Skeletal muscle satellite cell (primary cell): Measurements from ENCODE around the gene BTBD9.

Source experiments
- H3K27me3 ChIP-seq: 2 replicates; pipeline ENCODE4 v1.7.0; 2013; ENCODE audit warnings: low read length; ENCODE audit not compliant: control insufficient read depth, insufficient read depth
- H3K36me3 ChIP-seq: 2 replicates; pipeline ENCODE4 v1.7.0; 2013; ENCODE audit warnings: mild to moderate bottlenecking, control low read depth, low read length; ENCODE audit not compliant: insufficient read depth
- H3K4me1 ChIP-seq: 2 replicates; pipeline ENCODE4 v1.7.0; 2013; ENCODE audit warnings: low read length; ENCODE audit not compliant: control insufficient read depth, insufficient read depth
- H3K4me2 ChIP-seq: 2 replicates; pipeline ENCODE4 v1.7.0; 2013; ENCODE audit warnings: mild to moderate bottlenecking, low read length
- H3K4me3 ChIP-seq: 2 replicates; pipeline ENCODE4 v1.7.0; 2013; ENCODE audit warnings: low read length
- H3K9ac ChIP-seq: 2 replicates; pipeline ENCODE4 v1.7.0; 2013; ENCODE audit warnings: mild to moderate bottlenecking, low read depth, low read length, moderate library complexity
- H3K9me3 ChIP-seq: replicated peaks from 2 replicates; pipeline ENCODE4 v1.7.0; 2013; ENCODE audit warnings: mild to moderate bottlenecking, control low read depth, low read length

The BTBD9 gene

DNA sequence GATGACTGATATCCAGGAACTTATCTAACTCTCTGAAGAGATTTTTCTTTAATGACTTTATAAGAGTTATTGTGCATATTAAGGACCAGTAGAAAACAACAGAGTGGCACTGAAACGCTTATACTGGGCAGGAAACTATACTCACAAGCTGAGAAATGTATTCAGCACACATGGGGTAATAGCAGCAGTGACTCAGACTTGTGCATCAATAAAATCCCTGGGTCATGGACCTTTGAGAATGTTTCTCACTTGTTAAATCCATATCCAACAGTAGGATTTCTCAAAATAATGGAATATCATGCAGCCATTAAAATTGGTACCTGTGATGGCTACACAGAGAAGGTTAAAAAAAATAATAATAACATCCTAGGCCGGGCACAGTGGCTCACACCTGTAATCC is 219.5 kb downstream of the BTBD9 start:
- H3K4me3 ChIP-seq, result no peak overlapping the region
- no peak overlapping the region for H3K4me2 ChIP-seq
- no peaks in the 10 kb centered on the region for H3K36me3 ChIP-seq
- no peak overlapping the region for H3K9ac ChIP-seq
- no peaks in the 10 kb centered on the region for H3K9me3 ChIP-seq
- H3K4me1 ChIP-seq, result no peaks in the 10 kb centered on the region
- no peaks in the 10 kb centered on the region for H3K27me3 ChIP-seq

DNA sequence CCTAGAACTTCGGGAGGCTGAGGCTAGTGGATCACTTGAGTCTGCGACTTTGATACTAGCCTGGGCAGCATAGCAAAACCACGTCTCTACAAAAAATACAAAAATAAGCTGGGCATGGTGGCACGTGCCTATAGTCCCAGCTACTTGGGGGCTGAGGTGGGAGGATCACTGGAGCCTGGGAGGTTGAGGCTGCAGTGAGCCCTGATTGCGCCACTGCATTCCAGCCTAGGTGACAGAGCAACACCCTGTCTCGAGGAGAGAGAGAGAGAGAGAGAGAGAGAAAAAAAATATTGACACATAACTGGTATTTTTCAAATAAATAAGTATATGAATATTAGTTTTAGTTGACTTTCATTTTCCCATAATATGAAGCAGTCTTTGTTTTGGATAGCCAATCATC is 222.2 kb downstream of the BTBD9 start:
- no peak overlapping the region for H3K9ac ChIP-seq
- no peaks in the 10 kb centered on the region for H3K4me1 ChIP-seq
- H3K27me3 ChIP-seq, result no peaks in the 10 kb centered on the region

DNA sequence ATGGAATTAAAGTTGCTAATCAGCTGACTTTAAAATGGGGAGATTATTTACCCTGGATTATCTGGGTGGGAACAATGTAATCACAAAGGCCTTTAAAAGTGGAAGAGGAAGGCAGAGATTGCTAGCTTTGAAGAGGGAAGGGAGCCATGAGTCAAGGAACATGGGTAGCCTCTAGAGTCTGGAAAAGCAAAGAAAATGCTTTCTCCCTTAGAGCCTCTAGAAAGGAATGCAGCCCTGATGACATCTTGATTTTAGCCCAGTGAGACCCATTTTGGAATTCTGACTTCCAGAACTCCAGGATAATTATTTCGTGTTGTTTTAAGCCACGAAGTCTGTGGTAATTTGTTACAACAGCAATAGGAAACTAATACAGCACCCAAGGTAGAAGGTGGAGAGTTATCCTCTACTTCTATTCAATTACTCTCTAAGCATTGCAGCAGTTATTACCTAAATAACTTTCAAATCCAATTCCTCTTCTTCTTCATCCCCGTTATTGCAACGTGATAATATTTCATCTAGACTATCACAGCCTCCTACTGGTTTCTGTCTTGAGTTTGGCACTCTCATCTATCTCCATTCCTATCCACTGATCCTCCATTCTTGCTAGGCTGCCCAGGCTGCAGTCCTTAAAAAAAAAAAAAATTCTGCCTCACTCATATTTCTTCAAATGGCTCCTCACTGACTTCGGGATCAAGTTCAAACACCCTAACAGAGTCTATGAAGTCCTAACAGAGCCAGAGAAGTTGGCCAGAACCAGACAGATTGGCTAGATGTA is 224.3 kb downstream of the BTBD9 start:
- Histone ChIP-seq H3K4me3 (no peak overlapping the region), H3K4me1 (no peaks in the 10 kb centered on the region), H3K36me3 (no peaks in the 10 kb centered on the region), H3K9me3 (no peaks in the 10 kb centered on the region), H3K4me2 (no peak overlapping the region), H3K9ac (no peak overlapping the region), H3K27me3 (no peaks in the 10 kb centered on the region)

More for the DNA sequence above, 222.2 kb downstream of the BTBD9 start:
- Histone ChIP-seq H3K4me2 (no peak overlapping the region), H3K4me3 (no peak overlapping the region), H3K36me3 (no peaks in the 10 kb centered on the region), H3K9me3 (no peaks in the 10 kb centered on the region)

DNA sequence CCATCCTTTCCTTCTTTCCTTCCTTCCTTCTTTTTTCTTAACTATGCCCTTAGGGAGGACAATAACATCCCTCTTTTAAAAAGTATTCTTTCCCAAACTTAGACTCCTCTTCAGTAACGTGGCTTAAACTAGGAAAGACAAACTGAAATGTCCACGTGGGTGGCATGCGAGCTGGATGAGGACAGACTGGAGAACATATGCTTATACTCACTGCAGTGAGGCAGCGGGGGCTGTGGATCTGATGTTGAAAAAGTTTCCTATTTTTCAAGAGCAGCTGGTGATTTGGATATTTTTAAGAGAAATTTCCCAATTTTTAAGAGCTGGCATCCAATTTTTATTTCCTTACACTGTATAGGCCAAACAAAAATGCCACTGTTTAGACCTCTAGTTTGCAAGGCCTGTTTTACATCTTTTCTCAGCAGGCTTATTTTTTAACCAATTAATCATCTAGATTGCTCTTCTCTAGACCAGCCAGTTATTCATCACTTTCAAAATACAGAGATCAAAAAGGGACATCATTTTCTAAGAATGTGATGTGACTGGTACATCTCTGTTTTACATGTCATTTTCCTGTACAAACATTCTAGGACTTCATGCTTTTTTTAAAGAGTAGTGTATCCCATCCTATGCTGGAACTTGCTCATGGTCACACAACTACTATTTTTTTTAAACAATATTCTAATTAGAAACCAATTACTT is 226.5 kb downstream of the BTBD9 start:
- no peaks in the 10 kb centered on the region for H3K9me3 ChIP-seq
- no peak overlapping the region for H3K4me3 ChIP-seq
- no peak overlapping the region for H3K4me2 ChIP-seq
- H3K9ac ChIP-seq, result no peak overlapping the region
- no peaks in the 10 kb centered on the region for H3K27me3 ChIP-seq
- no peaks in the 10 kb centered on the region for H3K36me3 ChIP-seq
- no peaks in the 10 kb centered on the region for H3K4me1 ChIP-seq

DNA sequence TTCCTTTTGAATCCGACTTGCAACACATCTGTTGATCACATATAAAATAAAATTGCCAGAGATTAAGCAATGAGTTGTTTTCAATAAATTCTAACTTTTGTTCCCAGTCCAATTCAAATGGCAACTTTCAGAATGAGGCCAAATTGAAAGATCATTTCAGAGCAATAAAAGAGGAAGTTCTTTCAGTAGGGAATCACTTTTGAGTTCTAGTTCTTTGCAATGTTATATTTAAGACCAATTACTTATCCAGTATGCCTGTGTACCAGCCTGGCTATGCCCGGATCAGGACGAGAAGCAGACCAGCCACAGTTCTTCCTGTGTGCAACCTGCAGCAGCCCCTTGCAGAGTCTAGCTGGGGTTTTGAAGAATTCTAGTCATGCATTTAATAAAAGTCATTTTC is 232.5 kb downstream of the BTBD9 start:
- Histone ChIP-seq H3K4me2 (no peak overlapping the region), H3K4me3 (no peak overlapping the region)

DNA sequence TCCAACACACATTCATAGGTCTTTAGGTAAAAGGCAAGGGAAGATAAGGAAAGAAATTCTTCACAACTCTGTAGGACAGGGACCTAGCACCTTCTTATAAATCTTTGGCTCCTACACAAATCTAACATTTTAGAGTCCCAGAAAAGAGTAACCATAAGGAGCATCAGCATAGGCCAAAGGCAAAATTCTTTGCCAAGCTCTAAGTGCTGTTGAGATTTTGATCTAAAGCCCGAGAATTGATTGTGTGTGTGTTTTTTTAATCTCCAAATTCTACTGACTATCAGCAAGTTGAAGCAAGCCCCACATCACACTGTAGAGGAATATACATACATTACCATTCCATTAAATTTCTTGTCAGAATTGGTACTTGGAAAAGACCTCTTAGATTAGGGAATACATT is 233.6 kb downstream of the BTBD9 start:
- Histone ChIP-seq H3K9ac (no peak overlapping the region), H3K27me3 (no peaks in the 10 kb centered on the region), H3K4me2 (no peak overlapping the region), H3K4me3 (no peak overlapping the region), H3K36me3 (no peaks in the 10 kb centered on the region), H3K9me3 (no peaks in the 10 kb centered on the region), H3K4me1 (peaks cover 11% of the 10 kb centered on the region)

More for the DNA sequence above, 232.5 kb downstream of the BTBD9 start:
- Histone ChIP-seq H3K9me3 (no peaks in the 10 kb centered on the region), H3K27me3 (no peaks in the 10 kb centered on the region), H3K9ac (no peak overlapping the region), H3K36me3 (no peaks in the 10 kb centered on the region), H3K4me1 (peaks cover 11% of the 10 kb centered on the region)

DNA sequence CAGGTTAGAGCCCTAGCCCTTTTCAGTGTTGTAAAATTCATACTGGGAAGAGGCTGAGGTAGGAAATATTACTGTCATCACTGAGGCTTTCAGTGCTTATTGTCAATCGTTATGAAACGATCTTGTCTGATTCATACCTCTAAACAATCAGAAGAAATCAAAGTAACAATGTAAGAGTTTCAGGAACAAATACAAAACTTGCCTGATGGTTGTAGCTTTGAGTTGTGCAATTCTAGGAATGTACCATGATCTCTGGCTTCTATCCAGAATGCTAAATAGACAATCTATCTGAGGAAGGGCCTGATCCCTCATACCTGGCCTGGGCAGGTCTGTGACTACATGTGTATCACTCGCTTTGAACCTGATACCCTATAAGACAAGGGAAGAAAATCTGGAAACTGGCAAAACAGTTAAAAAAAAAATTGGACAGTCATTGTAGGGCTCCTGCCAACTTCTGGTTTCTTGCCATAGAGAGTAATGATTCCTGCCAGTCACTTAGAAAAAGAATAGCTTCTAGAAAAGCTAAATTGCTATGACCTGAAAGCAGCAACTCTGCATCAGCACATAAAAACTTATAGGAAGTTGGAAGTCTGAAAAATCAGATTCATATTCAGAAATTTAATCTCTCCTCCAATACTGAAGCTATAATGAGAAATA is 234.7 kb downstream of the BTBD9 start:
- Histone ChIP-seq H3K36me3 (no peaks in the 10 kb centered on the region), H3K4me1 (peaks cover 11% of the 10 kb centered on the region), H3K9ac (no peak overlapping the region), H3K4me2 (no peak overlapping the region), H3K27me3 (no peaks in the 10 kb centered on the region), H3K9me3 (no peaks in the 10 kb centered on the region), H3K4me3 (no peak overlapping the region)

DNA sequence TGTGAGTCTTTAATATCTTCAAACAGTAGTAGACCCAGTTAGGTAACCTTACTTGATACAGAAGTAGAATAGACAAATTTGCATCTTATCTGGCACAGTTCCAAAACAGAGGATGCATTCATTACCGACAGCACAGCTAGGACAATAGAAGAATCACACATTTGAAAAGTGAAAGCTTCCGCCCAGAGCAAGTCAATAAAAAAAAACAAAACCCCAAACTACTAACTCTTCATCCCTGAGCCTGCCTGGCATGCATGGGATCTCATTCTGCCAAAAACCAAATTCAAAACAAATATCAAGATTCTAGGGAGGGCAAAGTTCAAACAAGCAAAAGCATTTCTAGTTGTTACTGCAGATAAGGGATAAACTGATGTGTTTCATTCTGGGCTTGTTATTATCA is 235.4 kb downstream of the BTBD9 start:
- Histone ChIP-seq H3K4me3 (no peak overlapping the region), H3K4me1 (peaks cover 11% of the 10 kb centered on the region), H3K4me2 (no peak overlapping the region), H3K27me3 (no peaks in the 10 kb centered on the region), H3K36me3 (no peaks in the 10 kb centered on the region), H3K9me3 (no peaks in the 10 kb centered on the region), H3K9ac (no peak overlapping the region)

DNA sequence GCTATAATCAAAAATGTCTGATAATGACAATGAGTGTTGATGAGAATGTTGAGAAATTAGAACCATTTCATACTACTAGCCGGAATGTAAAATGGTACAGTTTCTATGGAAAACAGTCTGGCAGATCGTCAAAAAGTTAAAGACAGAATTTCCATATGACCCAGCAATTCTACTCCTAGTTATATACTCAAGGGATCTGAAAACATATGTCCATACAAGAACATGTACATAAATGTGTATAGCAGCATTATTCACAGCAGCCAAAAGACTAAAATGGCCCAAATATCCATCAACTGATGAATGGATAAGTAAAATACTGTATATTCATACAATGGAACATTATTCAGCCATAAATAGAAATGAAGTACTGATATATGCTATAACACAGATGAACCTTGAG is 236.2 kb downstream of the BTBD9 start:
- Histone ChIP-seq H3K36me3 (no peaks in the 10 kb centered on the region), H3K4me1 (peaks cover 11% of the 10 kb centered on the region), H3K9ac (no peak overlapping the region), H3K4me2 (no peak overlapping the region), H3K4me3 (no peak overlapping the region), H3K27me3 (no peaks in the 10 kb centered on the region), H3K9me3 (no peaks in the 10 kb centered on the region)

DNA sequence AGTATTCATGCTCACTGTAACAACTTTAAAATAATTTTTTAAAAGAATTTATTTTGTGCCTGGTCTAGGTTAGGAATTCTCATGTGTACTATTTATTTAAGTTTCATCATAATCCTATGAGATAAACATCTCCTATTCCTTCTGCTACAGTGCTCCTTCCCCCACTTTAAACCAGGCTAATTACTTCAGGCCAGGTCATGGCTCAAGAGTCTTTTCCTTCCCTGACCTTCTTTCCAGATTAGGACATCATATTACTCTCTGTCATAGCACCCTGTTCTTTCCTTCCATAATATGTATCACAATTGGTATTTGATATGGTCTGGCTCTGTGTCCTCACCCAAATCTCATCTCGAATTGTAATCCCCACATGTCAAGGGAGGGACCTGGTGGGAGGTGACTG is 239.0 kb downstream of the BTBD9 start:
- peaks cover 11% of the 10 kb centered on the region for H3K4me1 ChIP-seq
- no peak overlapping the region for H3K9ac ChIP-seq
- no peaks in the 10 kb centered on the region for H3K36me3 ChIP-seq
- H3K27me3 ChIP-seq, result no peaks in the 10 kb centered on the region
- no peak overlapping the region for H3K4me3 ChIP-seq
- H3K4me2 ChIP-seq, result no peak overlapping the region
- H3K9me3 ChIP-seq, result no peaks in the 10 kb centered on the region

DNA sequence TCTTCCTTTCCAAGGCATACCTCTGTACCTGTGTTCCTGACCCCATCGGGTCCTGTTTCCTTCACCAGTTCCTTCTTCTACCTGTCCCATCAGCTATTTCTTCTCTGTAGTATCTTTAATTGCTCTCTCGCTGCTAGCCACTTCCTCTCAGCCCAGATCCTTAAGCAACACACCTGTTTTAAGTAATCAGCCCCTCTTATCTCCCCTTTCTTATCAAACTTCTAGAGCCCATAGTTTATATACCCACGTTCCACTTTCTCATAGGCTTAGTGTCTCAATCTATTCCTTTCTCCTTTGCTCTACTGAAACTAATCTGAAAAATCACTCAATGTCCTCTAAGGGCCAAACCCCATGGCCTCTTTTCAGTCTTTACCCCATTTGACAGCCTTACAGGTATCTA is 239.6 kb downstream of the BTBD9 start:
- Histone ChIP-seq H3K27me3 (no peaks in the 10 kb centered on the region), H3K36me3 (no peaks in the 10 kb centered on the region), H3K4me3 (no peak overlapping the region), H3K9me3 (no peaks in the 10 kb centered on the region), H3K4me2 (no peak overlapping the region), H3K4me1 (peaks cover 11% of the 10 kb centered on the region), H3K9ac (no peak overlapping the region)
